CD14-positive monocyte (primary cell): Measurements from ENCODE around the gene LMX1B. TPM values are rescaled to one million over a fixed set of nuclear protein-coding genes. Genes with fewer than 3 reads are reported as not detected.

Experiments
- DNase-seq, 3 donors: peaks; one replicate each; pipeline ENCODE4 v3.0.0-alpha.2; 2011 to 2022
- H2AFZ ChIP-seq: 2 replicates; pipeline ENCODE4 v1.6.0; 2012; ENCODE audit warnings: mild to moderate bottlenecking, low read depth, low read length, inconsistent platforms; ENCODE audit not compliant: insufficient read depth, poor library complexity, severe bottlenecking
- H3K27ac ChIP-seq, 2 donors: 1 replicate in 1 of 2; 2 replicates in 1 of 2; pipeline ENCODE4 v1.5.1; 2012 to 2013; ENCODE audit warnings: low read length in 2 of 2, control low read depth in 1 of 2, inconsistent platforms in 1 of 2, low read depth in 1 of 2, mild to moderate bottlenecking in 1 of 2
- H3K27me3 ChIP-seq, 2 donors: one replicate each; pipeline versions ENCODE4 v1.6.0 to v1.6.1; 2011 to 2013; ENCODE audit warnings: low read length in 2 of 2; ENCODE audit not compliant: control insufficient read depth in 2 of 2, insufficient read depth in 2 of 2
- H3K36me3 ChIP-seq, 2 donors: replicated peaks in 1 of 2; 1 replicate in 1 of 2; 2 replicates in 1 of 2; pipeline versions ENCODE4 v1.5.1 to v1.6.1; 2012 to 2013; ENCODE audit warnings: low read length in 2 of 2, control low read depth in 1 of 2, inconsistent platforms in 1 of 2, mild to moderate bottlenecking in 1 of 2; ENCODE audit not compliant: insufficient read depth in 2 of 2, control insufficient read depth in 1 of 2
- H3K4me1 ChIP-seq, 2 donors: 1 replicate in 1 of 2; 2 replicates in 1 of 2; pipeline versions ENCODE4 v1.5.1 to v1.6.1; 2012 to 2013; ENCODE audit warnings: low read length in 2 of 2, control low read depth in 1 of 2, inconsistent platforms in 1 of 2, mild to moderate bottlenecking in 1 of 2, moderate library complexity in 1 of 2; ENCODE audit not compliant: insufficient read depth in 2 of 2, control insufficient read depth in 1 of 2
- H3K4me2 ChIP-seq: replicated peaks from 2 replicates; pipeline ENCODE3; 2012; ENCODE audit warnings: low read length, moderate library complexity, mild to moderate bottlenecking; ENCODE audit not compliant: poor library complexity, severe bottlenecking; ENCODE audit errors: extremely low read depth
- H3K4me3 ChIP-seq, 3 experiments: fragments of 200-600 bp in 1 of 3; sonication (generic) in 1 of 3; replicated peaks in 1 of 3; 1 replicate in 2 of 3; 2 replicates in 1 of 3; pipeline ENCODE4 v1.5.1; 2011 to 2013; ENCODE audit warnings: low read length in 3 of 3, mild to moderate bottlenecking in 3 of 3, control low read depth in 2 of 3, low read depth in 2 of 3, inconsistent platforms in 1 of 3, moderate library complexity in 1 of 3
- H3K79me2 ChIP-seq: 2 replicates; pipeline ENCODE4 v1.6.0; 2012; ENCODE audit warnings: mild to moderate bottlenecking, control low read depth, inconsistent platforms, low read length, moderate library complexity; ENCODE audit not compliant: insufficient read depth
- H3K9ac ChIP-seq: 2 replicates; pipeline ENCODE4 v1.6.0; 2017; ENCODE audit warnings: low read length, mild to moderate bottlenecking; ENCODE audit not compliant: insufficient read depth, poor library complexity, severe bottlenecking
- H3K9me3 ChIP-seq, 2 donors: replicated peaks in 1 of 2; 1 replicate in 1 of 2; 2 replicates in 1 of 2; pipeline versions ENCODE4 v1.5.1 to v1.6.1; 2012 to 2013; ENCODE audit warnings: low read length in 2 of 2, control low read depth in 1 of 2; ENCODE audit not compliant: control insufficient read depth in 1 of 2, insufficient read depth in 1 of 2
- H4K20me1 ChIP-seq: 2 replicates; pipeline ENCODE4 v1.6.0; 2012; ENCODE audit warnings: mild to moderate bottlenecking, low read length, control low read depth, moderate library complexity; ENCODE audit not compliant: insufficient read depth
- H3K27ac Mint-ChIP-seq, 7 donors: one replicate each; pipeline ENCODE4 v1.8.0; 2020; ENCODE audit warnings: mild to moderate bottlenecking in 7 of 7, mixed read lengths in 7 of 7, moderate library complexity in 6 of 7, inconsistent platforms in 2 of 7
- H3K27me3 Mint-ChIP-seq, 3 donors: one replicate each; pipeline ENCODE4 v1.8.0; 2021 to 2022; ENCODE audit warnings: low read depth in 3 of 3, mild to moderate bottlenecking in 3 of 3, mixed read lengths in 3 of 3, moderate library complexity in 3 of 3, inconsistent platforms in 1 of 3
- H3K36me3 Mint-ChIP-seq, 2 donors: one replicate each; pipeline ENCODE4 v1.8.0; 2020; ENCODE audit warnings: mixed read lengths in 2 of 2, inconsistent platforms in 1 of 2, mild to moderate bottlenecking in 1 of 2
- H3K4me1 Mint-ChIP-seq: one replicate; pipeline ENCODE4 v1.8.0; 2020; ENCODE audit warnings: mild to moderate bottlenecking, mixed read lengths
- H3K4me3 Mint-ChIP-seq, 2 donors: one replicate each; pipeline ENCODE4 v1.8.0; 2020; ENCODE audit warnings: mild to moderate bottlenecking in 2 of 2, mixed read lengths in 2 of 2, moderate library complexity in 1 of 2
- H3K9me3 Mint-ChIP-seq, 7 donors: one replicate each; pipeline ENCODE4 v1.8.0; 2020 to 2022; ENCODE audit warnings: mixed read lengths in 7 of 7, mild to moderate bottlenecking in 6 of 7, moderate library complexity in 6 of 7, inconsistent platforms in 2 of 7
- CTCF ChIP-seq: fragments of 200-600 bp; IDR thresholded peaks from one replicate; pipeline ENCODE4 v1.8.0; 2022; ENCODE audit warnings: antibody characterized with exemption, mild to moderate bottlenecking
- WGBS: methylation state at CpG from one replicate; pipeline ENCODE4 v1.1.5; 2013; ENCODE audit warnings: missing lambda C conversion rate; ENCODE audit not compliant: insufficient coverage; 5-methylcytosine and 5-hydroxymethylcytosine counted together
- intact Hi-C, 2 donors: fragments of 100-400 bp; cut with micrococcal nuclease; formaldehyde crosslinking; loops; one replicate each; pipeline versions ENCODE4 v1.15.0 to v1.15.1; 2023
- polyA plus RNA-seq, 3 donors: library from polyadenylated mRNA; depleted of rRNA in 1 of 3; unstranded in 2 of 3; stranded (reverse) in 1 of 3; fragments of 300-500 nt in 2 of 3; fragments of >200 nt in 1 of 3; fragmentation: Illumina TruSeq in 2 of 3; gene quantifications; 1 replicate in 2 of 3; 2 replicates in 1 of 3; pipeline ENCODE4 v1.2.3, GENCODE V29; 2012 to 2021

The LMX1B gene
- polyA plus RNA-seq, 3 donors = not detected

- no peak for DNase-seq
- Histone ChIP-seq H3K79me2 (no peaks in the 10 kb centered on the region), H3K9ac (no peak overlapping the region), H3K36me3 (no peaks in the 10 kb centered on the region), H2AFZ (no peak overlapping the region), H3K9me3 (no peaks in the 10 kb centered on the region), H4K20me1 (no peaks in the 10 kb centered on the region), H3K4me2 (no peak overlapping the region), H3K4me3 (no peak overlapping the region), H3K27ac (no peak overlapping the region), H3K27me3 (peaks cover 0 to 25% of the 10 kb centered on the region in 2 donors), H3K4me1 (no peaks in the 10 kb centered on the region)
- no peak for TF ChIP-seq CTCF
- H3K27ac Mint-ChIP-seq = no peak overlapping the region
- intact Hi-C loops = no loop called here
- H3K36me3 Mint-ChIP-seq = no peaks in the 10 kb centered on the region
- peaks cover 22 to 45% (median 23%) of the 10 kb centered on the region in 3 donors for H3K27me3 Mint-ChIP-seq
- H3K9me3 Mint-ChIP-seq = peaks cover 0 to 5% (median 0%) of the 10 kb centered on the region in 7 donors
- no peaks in the 10 kb centered on the region for H3K4me1 Mint-ChIP-seq
- H3K4me3 Mint-ChIP-seq = no peak overlapping the region
- 100% methylated on average over 4 of the region's 14 CpGs for WGBS
Measured at GRCh38 chr9:126586236-126586635, 27.5 kb upstream of the LMX1B start.

- Mint-ChIP-seq H3K27ac (no peak overlapping the region), H3K9me3 (peaks cover 0 to 5% (median 0%) of the 10 kb centered on the region in 7 donors), H3K4me3 (no peak overlapping the region), H3K27me3 (peaks cover 28 to 56% (median 32%) of the 10 kb centered on the region in 3 donors), H3K36me3 (no peaks in the 10 kb centered on the region), H3K4me1 (no peaks in the 10 kb centered on the region)
- H3K9ac ChIP-seq = no peak overlapping the region
- H3K79me2 ChIP-seq = no peaks in the 10 kb centered on the region
- intact Hi-C loops = no loop called here
- no peak overlapping the region for H3K27ac ChIP-seq
- no peak overlapping the region for H3K4me3 ChIP-seq
- no peaks in the 10 kb centered on the region for H3K36me3 ChIP-seq
- TF ChIP-seq CTCF = no peak
- H2AFZ ChIP-seq = no peak overlapping the region
- no peak for DNase-seq
- H3K4me2 ChIP-seq = no peak overlapping the region
- WGBS = 73% methylated on average over 13 of the region's 20 CpGs
- peaks cover 5 to 25% of the 10 kb centered on the region in 2 donors for H3K27me3 ChIP-seq
- H3K4me1 ChIP-seq = no peaks in the 10 kb centered on the region
- H3K9me3 ChIP-seq = no peaks in the 10 kb centered on the region
- H4K20me1 ChIP-seq = no peaks in the 10 kb centered on the region
Measured at GRCh38 chr9:126587187-126588185, 26.2 kb upstream of the LMX1B start.
